Activated naive CD4-positive, alpha-beta T cell (primary cell): ENCODE data around the gene LTBR.

Experiments used
- DNase-seq, 4 experiments: peaks; one replicate each; lab custom pipeline; 2025; lab: John Stamatoyannopoulos, UW

The LTBR gene

GRCh38 chr12:6346942-6347341 is 37.0 kb upstream of the LTBR start:
- no peak for DNase-seq

GRCh38 chr12:6347367-6348338 is 36.3 kb upstream of the LTBR start:
- DNase-seq = peak in 1 of 4 experiments; percentile 17

DNA sequence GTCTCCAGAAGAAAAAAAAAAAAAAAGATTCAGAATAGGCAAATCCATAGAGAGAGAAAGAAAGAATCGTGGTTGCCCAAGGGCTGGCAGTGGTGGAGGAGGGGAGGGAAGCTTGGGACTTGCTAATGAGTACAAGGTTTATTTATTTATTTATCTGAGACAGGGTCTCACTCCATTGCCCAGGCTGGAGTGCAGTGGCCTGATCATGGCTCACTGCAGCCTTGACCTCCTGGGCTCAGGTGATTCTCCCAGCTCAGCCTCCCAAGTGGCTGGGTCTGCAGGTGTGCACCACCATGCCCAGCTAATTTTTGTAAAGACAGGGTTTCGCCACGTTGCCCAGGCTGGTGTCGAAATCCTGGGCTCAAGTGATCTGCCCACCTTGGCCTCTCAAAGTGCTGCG is 32.3 kb upstream of the LTBR start:
- no peak for DNase-seq

- no peak for DNase-seq
Observed at GRCh38 chr12:6352193-6353173, 31.5 kb upstream of the LTBR start.

DNA sequence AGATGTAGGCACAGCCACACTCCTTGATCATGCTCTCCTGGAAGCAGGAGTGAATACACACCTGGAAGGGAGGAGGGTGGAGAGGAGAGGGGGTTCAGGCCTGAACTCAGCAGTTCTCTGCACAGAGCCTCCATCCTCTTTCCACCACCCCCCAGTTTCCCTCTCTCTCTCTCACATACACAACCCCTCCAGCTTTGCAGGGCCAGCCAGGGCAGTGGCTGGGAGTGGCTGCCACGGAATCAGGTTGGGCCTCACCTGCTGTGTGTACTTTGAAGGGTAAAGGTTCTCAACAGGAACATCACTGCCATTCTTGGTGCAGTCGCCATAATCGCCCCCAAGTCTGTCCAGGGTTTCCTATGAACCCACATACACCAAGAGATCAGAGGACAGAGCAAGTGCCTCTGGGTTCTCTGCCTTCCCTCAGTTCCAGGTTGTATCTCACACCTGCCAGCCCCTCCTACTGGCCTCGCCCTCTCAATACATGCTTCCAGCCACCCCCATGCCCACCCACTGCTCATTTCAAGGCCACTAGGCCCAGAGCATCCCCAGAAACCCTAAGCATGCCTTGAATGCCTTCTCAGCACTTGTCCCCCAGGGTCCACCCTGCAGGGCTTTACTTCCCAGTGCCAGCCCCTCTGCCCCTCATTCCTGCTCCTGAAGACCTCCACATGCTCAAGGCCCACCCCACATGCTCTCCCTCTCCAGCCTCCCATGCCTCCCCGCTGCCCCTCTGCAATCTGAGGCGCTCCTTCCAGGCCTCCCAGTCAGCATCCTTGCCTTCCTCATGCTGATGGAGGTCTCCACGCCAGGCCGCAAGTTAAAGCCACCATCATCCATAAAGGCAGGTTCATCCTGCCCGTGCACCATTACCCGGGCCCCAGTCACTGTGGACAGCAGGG is 29.2 kb upstream of the LTBR start:
- no peak for DNase-seq

- no peak for DNase-seq
Observed at GRCh38 chr12:6355491-6356373, 28.2 kb upstream of the LTBR start.

DNA sequence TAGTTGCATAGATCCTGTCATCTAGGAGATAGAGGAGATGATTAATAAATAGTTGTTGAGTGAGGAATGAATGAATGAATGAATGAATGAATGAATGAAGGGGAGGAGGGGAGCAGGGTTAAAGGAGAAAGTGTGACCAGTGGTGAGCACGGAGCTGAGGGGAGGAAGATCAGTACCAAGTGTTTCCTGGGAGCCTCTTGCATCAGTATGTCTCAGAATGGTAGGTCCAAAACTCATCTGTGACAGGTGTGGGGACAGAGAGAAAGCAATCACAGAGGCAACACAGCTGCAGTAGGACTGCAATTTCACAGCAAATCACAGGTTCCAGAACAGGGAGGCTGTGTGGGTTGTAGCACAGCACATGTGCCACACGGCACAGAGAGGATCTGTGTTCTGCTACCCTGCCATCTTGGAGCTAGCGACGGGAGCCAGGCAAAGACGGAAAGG is 27.6 kb upstream of the LTBR start:
- no peak for DNase-seq

DNA sequence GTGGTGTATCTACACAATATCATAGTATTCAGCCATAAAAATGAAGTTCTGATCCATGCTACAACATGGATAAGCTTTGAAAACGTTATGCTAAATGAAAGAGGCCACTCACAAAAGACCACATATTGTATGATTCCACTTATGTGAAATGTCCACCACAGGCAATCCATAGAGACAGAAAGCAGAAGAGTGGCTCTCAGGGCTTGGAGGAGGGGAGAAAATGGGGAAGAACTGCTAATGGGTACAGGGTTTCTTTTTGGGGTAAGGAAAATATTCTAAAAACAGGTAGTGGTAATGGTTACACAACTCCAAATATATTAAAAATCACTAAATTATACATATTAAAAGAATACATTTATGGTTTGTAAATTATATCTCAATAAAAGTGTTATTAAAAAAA is 25.1 kb upstream of the LTBR start:
- DNase-seq = no peak

- no peak for DNase-seq
Observed at GRCh38 chr12:6360080-6360571, 23.8 kb upstream of the LTBR start.

GRCh38 chr12:6360578-6361490 is 23.1 kb upstream of the LTBR start:
- DNase-seq = no peak

DNA sequence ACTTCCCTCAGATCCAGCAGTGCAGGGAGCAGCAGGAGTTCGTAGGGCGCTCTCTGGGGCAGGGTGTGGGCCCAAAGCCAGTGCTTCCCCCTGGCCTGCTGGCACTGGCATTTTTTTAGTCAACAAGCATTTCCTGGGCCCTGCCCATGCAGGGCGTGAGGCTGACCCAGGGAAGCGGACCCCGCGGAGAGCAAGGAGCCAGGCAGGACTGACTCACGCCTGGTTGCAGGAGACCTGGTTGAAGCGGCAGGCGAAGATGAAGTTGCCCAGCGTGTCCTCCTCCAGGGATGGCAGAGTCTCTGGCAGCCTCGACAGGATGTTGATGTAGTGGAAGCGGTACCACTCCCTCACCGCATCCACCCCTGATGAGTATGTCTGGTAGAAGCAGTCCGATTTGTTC is 22.1 kb upstream of the LTBR start:
- peak in 1 of 4 experiments; percentile 11 for DNase-seq

GRCh38 chr12:6362403-6362802 is 21.6 kb upstream of the LTBR start:
- no peak for DNase-seq

GRCh38 chr12:6363010-6363329 is 21.0 kb upstream of the LTBR start:
- no peak for DNase-seq

- peak; percentile 24 to 52 (median 34) for DNase-seq
Observed at GRCh38 chr12:6363330-6364043, 20.5 kb upstream of the LTBR start.

DNA sequence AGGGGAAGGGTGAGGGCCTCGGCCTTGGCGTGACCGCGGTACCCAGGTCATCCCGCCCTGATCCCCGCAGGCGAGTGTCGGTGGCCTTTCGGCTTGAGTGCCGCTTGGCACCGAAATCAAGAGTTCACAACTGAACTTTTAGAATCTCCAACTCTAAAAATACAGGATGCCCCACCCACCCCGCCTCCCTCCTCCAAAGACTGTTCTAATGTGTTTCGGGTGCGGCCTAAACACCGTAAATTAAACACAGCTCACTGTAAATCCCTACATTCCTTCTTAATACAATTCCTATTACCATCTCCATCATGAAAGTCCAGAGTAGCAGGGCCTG is 20.0 kb upstream of the LTBR start:
- peak in 1 of 4 experiments; percentile 26 for DNase-seq

- no peak for DNase-seq
Observed at GRCh38 chr12:6367065-6367968, 16.6 kb upstream of the LTBR start.

DNA sequence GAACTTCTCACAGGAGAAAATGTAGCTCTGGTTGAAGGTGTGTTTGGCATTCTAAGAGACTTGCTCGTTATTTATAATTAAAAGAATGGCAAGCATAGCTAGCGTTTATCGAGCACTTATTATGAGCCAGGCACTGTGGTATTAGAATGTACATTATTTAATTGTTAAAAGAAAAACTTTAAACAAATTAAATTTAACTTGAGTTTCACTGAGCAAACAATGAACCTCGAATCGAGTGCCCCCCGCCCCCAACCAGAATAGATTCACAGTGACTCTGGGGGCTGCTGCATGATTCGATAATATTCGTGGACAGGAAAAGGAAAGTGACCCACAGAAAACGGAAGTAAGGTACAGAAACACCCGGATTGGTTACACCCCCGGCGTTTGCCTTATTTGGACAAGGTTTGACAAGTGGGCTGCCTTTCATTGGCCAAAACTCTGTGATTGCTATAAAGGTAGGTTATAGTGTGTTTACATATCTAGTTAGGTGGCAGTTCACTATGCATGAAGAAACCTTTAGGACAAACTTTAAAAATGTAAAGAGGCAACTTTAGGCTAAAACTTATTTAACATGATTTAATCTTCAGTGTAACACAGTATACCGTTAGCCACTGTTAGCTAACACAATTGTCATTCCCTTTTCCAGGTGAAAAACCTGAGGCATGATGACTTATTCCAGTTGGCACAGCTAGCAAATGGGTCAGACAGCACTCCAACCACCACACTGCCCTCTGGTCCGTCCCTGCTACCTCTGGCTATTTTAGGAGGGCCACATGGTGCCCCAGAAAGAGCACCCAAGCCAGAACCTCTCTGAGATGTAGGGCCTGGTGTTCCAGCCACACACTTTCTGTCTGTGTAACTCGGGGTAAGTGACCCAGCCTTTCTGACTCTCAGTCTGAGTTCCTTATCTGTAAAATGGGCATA is 15.7 kb upstream of the LTBR start:
- DNase-seq = no peak
